Mesenchymal stem cell (in vitro differentiated cells and primary cell): ENCODE measurements around the gene HAL. TPM values are rescaled to one million over a fixed set of nuclear protein-coding genes. Genes with fewer than 3 reads are reported as not detected.
A peak's percentile ranks its signal among the peaks of the same experiment; 100 is the strongest.

Experiments used
- DNase-seq: peaks from one replicate; pipeline ENCODE4 v3.0.0-alpha.2; 2013
- H2AFZ ChIP-seq: one replicate; pipeline ENCODE4 v1.6.1; 2013; ENCODE audit warnings: low read depth, mild to moderate bottlenecking, control low read depth, inconsistent platforms, low read length, moderate library complexity
- H2AK5ac ChIP-seq: 2 replicates; pipeline ENCODE4 v1.6.1; 2013; ENCODE audit warnings: low read length, moderate library complexity, mild to moderate bottlenecking, inconsistent platforms; ENCODE audit not compliant: severe bottlenecking
- H2BK120ac ChIP-seq: one replicate; pipeline ENCODE4 v1.6.1; 2013; ENCODE audit warnings: low read depth, mild to moderate bottlenecking, inconsistent platforms, low read length, moderate library complexity
- H2BK12ac ChIP-seq, 2 experiments: one replicate each; pipeline ENCODE4 v1.6.1; 2013; ENCODE audit warnings: inconsistent platforms in 2 of 2, low read length in 2 of 2, mild to moderate bottlenecking in 2 of 2, moderate library complexity in 2 of 2, control low read depth in 1 of 2
- H2BK15ac ChIP-seq: one replicate; pipeline ENCODE4 v1.6.1; 2013; ENCODE audit warnings: mild to moderate bottlenecking, low read depth, inconsistent platforms; ENCODE audit not compliant: poor library complexity, severe bottlenecking
- H2BK5ac ChIP-seq: 2 replicates; pipeline ENCODE4 v1.6.1; 2013; ENCODE audit warnings: low read depth, mild to moderate bottlenecking, low read length, control low read depth, inconsistent platforms; ENCODE audit not compliant: poor library complexity, severe bottlenecking
- H3K14ac ChIP-seq, 2 experiments: one replicate each; pipeline ENCODE4 v1.6.1; 2013; ENCODE audit warnings: inconsistent platforms in 2 of 2, low read length in 2 of 2, control low read depth in 1 of 2, mild to moderate bottlenecking in 1 of 2, moderate library complexity in 1 of 2
- H3K18ac ChIP-seq, 2 experiments: one replicate each; pipeline ENCODE4 v1.6.1; 2013; ENCODE audit warnings: inconsistent platforms in 2 of 2, low read length in 2 of 2, control low read depth in 1 of 2, low read depth in 1 of 2, mild to moderate bottlenecking in 1 of 2
- H3K23ac ChIP-seq, 2 experiments: one replicate each; pipeline ENCODE4 v1.6.1; 2013; ENCODE audit warnings: inconsistent platforms in 2 of 2, low read length in 2 of 2, mild to moderate bottlenecking in 2 of 2, moderate library complexity in 2 of 2, control low read depth in 1 of 2
- H3K27ac ChIP-seq: 2 replicates; pipeline ENCODE4 v1.5.1; 2013; ENCODE audit warnings: mild to moderate bottlenecking, moderate library complexity, low read length, control low read depth, inconsistent platforms; ENCODE audit not compliant: poor library complexity, severe bottlenecking
- H3K27me3 ChIP-seq, 2 experiments: 2 replicates each; pipeline versions ENCODE4 v1.6.1 to v1.7.0; 2013; ENCODE audit warnings: low read length in 2 of 2, mild to moderate bottlenecking in 2 of 2, moderate library complexity in 2 of 2, control low read depth in 1 of 2, inconsistent platforms in 1 of 2; ENCODE audit not compliant: control insufficient read depth in 1 of 2, insufficient read depth in 1 of 2
- H3K36me3 ChIP-seq, 2 experiments: 2 replicates each; pipeline versions ENCODE4 v1.6.1 to v1.7.0; 2013; ENCODE audit warnings: low read length in 2 of 2, control low read depth in 1 of 2, inconsistent platforms in 1 of 2, low read depth in 1 of 2, mild to moderate bottlenecking in 1 of 2; ENCODE audit not compliant: insufficient read depth in 2 of 2, control insufficient read depth in 1 of 2
- H3K4ac ChIP-seq, 2 experiments: one replicate each; pipeline ENCODE4 v1.6.1; 2013; ENCODE audit warnings: inconsistent platforms in 2 of 2, low read length in 2 of 2, mild to moderate bottlenecking in 2 of 2, moderate library complexity in 2 of 2, control low read depth in 1 of 2, low read depth in 1 of 2
- H3K4me1 ChIP-seq: 2 replicates; pipeline ENCODE4 v1.6.1; 2013; ENCODE audit warnings: low read depth, low read length, control low read depth; ENCODE audit not compliant: control insufficient read depth, insufficient read depth
- H3K4me2 ChIP-seq: 2 replicates; pipeline ENCODE4 v1.6.1; 2013; ENCODE audit warnings: low read length, mild to moderate bottlenecking, inconsistent platforms; ENCODE audit not compliant: poor library complexity, severe bottlenecking
- H3K4me3 ChIP-seq, 2 experiments: 2 replicates each; pipeline versions ENCODE4 v1.5.1 to v1.7.0; 2013; ENCODE audit warnings: low read length in 2 of 2, mild to moderate bottlenecking in 2 of 2, control low read depth in 1 of 2, low read depth in 1 of 2; ENCODE audit not compliant: insufficient read depth in 1 of 2
- H3K79me1 ChIP-seq: replicated peaks from 2 replicates; pipeline ENCODE4 v1.6.1; 2013; ENCODE audit warnings: mild to moderate bottlenecking, control low read depth, low read length, inconsistent platforms; ENCODE audit not compliant: poor library complexity, severe bottlenecking
- H3K9ac ChIP-seq: 2 replicates; pipeline ENCODE4 v1.7.0; 2013; ENCODE audit warnings: mild to moderate bottlenecking, low read length, moderate library complexity
- H3K9me3 ChIP-seq: 2 replicates; pipeline ENCODE4 v1.7.0; 2013; ENCODE audit warnings: mild to moderate bottlenecking, low read length; ENCODE audit not compliant: control insufficient read depth
- H4K8ac ChIP-seq: one replicate; pipeline ENCODE4 v1.6.1; 2013; ENCODE audit warnings: inconsistent platforms, mild to moderate bottlenecking, low read length, moderate library complexity
- H4K91ac ChIP-seq: one replicate; pipeline ENCODE4 v1.6.1; 2013; ENCODE audit warnings: mild to moderate bottlenecking, low read length, inconsistent platforms
- WGBS: methylation state at CpG from one replicate; pipeline ENCODE4 v1.1.7; 2013; ENCODE audit warnings: mixed read lengths; 5-methylcytosine and 5-hydroxymethylcytosine counted together
- polyA plus RNA-seq, 2 experiments: library from polyadenylated mRNA; stranded (reverse); fragments of 200-250 nt; gene quantifications; one replicate each; pipeline ENCODE4 v1.2.3, GENCODE V29; 2013

Gene HAL
- polyA plus RNA-seq (2013, experiment 1 of 2), result 0.01 TPM
- 0.05 TPM for polyA plus RNA-seq (2013, experiment 2 of 2)

- peak within 1 kb of the TSS in 1 of 2 experiments; percentile 49 for H2BK12ac ChIP-seq
- H3K27me3 ChIP-seq, result peaks cover 0 to 15% of the 10 kb centered on the region in 2 experiments
- H3K18ac ChIP-seq, result peak within 1 kb of the TSS in 1 of 2 experiments; percentile 9
- no peak within 1 kb of the TSS for H2AFZ ChIP-seq
- 49% methylated on average over 6 of the region's 7 CpGs for WGBS
- no peak within 1 kb of the TSS for H4K91ac ChIP-seq
- no peak within 1 kb of the TSS for H3K4ac ChIP-seq
- H2BK120ac ChIP-seq, result no peak within 1 kb of the TSS
- no peak within 1 kb of the TSS for H3K27ac ChIP-seq
- no peak within 1 kb of the TSS for H4K8ac ChIP-seq
- H3K4me3 ChIP-seq, result no peak within 1 kb of the TSS
- peaks cover 5 to 20% of the 10 kb centered on the region in 2 experiments for H3K36me3 ChIP-seq
- peak; percentile 54 for DNase-seq
- H3K9ac ChIP-seq, result no peak within 1 kb of the TSS
- no peak within 1 kb of the TSS for H3K4me2 ChIP-seq
- H3K14ac ChIP-seq, result peak within 1 kb of the TSS in 1 of 2 experiments; percentile 41
- H2BK15ac ChIP-seq, result no peak within 1 kb of the TSS
- no peaks in the 10 kb centered on the region for H3K9me3 ChIP-seq
- H2AK5ac ChIP-seq, result no peak within 1 kb of the TSS
- H3K4me1 ChIP-seq, result no peaks in the 10 kb centered on the region
- no peak within 1 kb of the TSS for H2BK5ac ChIP-seq
- H3K23ac ChIP-seq, result no peak within 1 kb of the TSS
- H3K79me1 ChIP-seq, result no peaks in the 10 kb centered on the region
Measured at GRCh38 chr12:95996034-95996658, at the start of gene HAL. Gene HAL (minus strand): TSS chr12:95996344. CDS start chr12:95995910, 434 bp downstream.

- H3K4me2 ChIP-seq, result no peak overlapping the region
- H4K8ac ChIP-seq, result no peak overlapping the region
- H3K23ac ChIP-seq, result no peak overlapping the region
- no peak overlapping the region for H2BK5ac ChIP-seq
- no peaks in the 10 kb centered on the region for H3K9me3 ChIP-seq
- DNase-seq, result no peak
- H2AFZ ChIP-seq, result no peak overlapping the region
- no peaks in the 10 kb centered on the region for H3K36me3 ChIP-seq
- H2BK12ac ChIP-seq, result no peak overlapping the region
- H4K91ac ChIP-seq, result no peak overlapping the region
- peak overlapping the region; percentile 85 for H2BK15ac ChIP-seq
- WGBS, result 92% methylated on average over 7 of the region's 7 CpGs
- H3K4ac ChIP-seq, result no peak overlapping the region
- H3K27me3 ChIP-seq, result no peaks in the 10 kb centered on the region
- H3K18ac ChIP-seq, result no peak overlapping the region
- H3K79me1 ChIP-seq, result no peaks in the 10 kb centered on the region
- no peak overlapping the region for H3K4me3 ChIP-seq
- H3K4me1 ChIP-seq, result peaks cover 8% of the 10 kb centered on the region
- no peak overlapping the region for H2BK120ac ChIP-seq
- H3K9ac ChIP-seq, result no peak overlapping the region
- H2AK5ac ChIP-seq, result no peak overlapping the region
- H3K27ac ChIP-seq, result no peak overlapping the region
- no peak overlapping the region for H3K14ac ChIP-seq
Measured at GRCh38 chr12:96045566-96045965, 49.4 kb upstream of the HAL start.

- no peaks in the 10 kb centered on the region for H3K27me3 ChIP-seq
- H2BK120ac ChIP-seq, result no peak overlapping the region
- peak overlapping the region; percentile 49 for H2AFZ ChIP-seq
- no peak overlapping the region for H3K9ac ChIP-seq
- H3K18ac ChIP-seq, result peak overlapping the region in 1 of 2 experiments; percentile 38
- no peak overlapping the region for H3K4me2 ChIP-seq
- no peak overlapping the region for H2BK5ac ChIP-seq
- peak overlapping the region in 1 of 2 experiments; percentile 10 for H2BK12ac ChIP-seq
- no peak overlapping the region for H2AK5ac ChIP-seq
- H3K27ac ChIP-seq, result no peak overlapping the region
- H3K4me3 ChIP-seq, result no peak overlapping the region
- peak overlapping the region in 1 of 2 experiments; percentile 35 for H3K14ac ChIP-seq
- H3K36me3 ChIP-seq, result no peaks in the 10 kb centered on the region
- H3K79me1 ChIP-seq, result no peaks in the 10 kb centered on the region
- peaks cover 8% of the 10 kb centered on the region for H3K4me1 ChIP-seq
- H3K4ac ChIP-seq, result peak overlapping the region in 1 of 2 experiments; percentile 72
- DNase-seq, result no peak
- H3K9me3 ChIP-seq, result no peaks in the 10 kb centered on the region
- H3K23ac ChIP-seq, result no peak overlapping the region
- no peak overlapping the region for H4K91ac ChIP-seq
- no peak overlapping the region for H2BK15ac ChIP-seq
- H4K8ac ChIP-seq, result no peak overlapping the region
- 98% methylated on average over 2 of the region's 2 CpGs for WGBS
Measured at GRCh38 chr12:96044943-96045290, 48.8 kb upstream of the HAL start.

GRCh38 chr12:96044017-96044942 lies 48.1 kb upstream of the HAL start:
- Histone ChIP-seq H2BK15ac (no peak overlapping the region), H4K91ac (no peak overlapping the region), H3K36me3 (no peaks in the 10 kb centered on the region)

More at GRCh38 chr12:96044017-96044942, 48.1 kb upstream of the HAL start:
- H2BK5ac ChIP-seq, result no peak overlapping the region
- H3K14ac ChIP-seq, result peak overlapping the region in 1 of 2 experiments; percentile 35
- WGBS, result 54% methylated on average over 10 of the region's 10 CpGs
- peak overlapping the region in 1 of 2 experiments; percentile 72 for H3K4ac ChIP-seq
- no peaks in the 10 kb centered on the region for H3K27me3 ChIP-seq
- peak overlapping the region; percentile 49 for H2AFZ ChIP-seq
- no peak overlapping the region for H3K4me2 ChIP-seq
- no peak overlapping the region for H2AK5ac ChIP-seq
- no peaks in the 10 kb centered on the region for H3K79me1 ChIP-seq
- H2BK120ac ChIP-seq, result no peak overlapping the region
- no peaks in the 10 kb centered on the region for H3K9me3 ChIP-seq
- peak overlapping the region in 1 of 2 experiments; percentile 7 for H3K4me3 ChIP-seq
- H3K4me1 ChIP-seq, result peaks cover 8% of the 10 kb centered on the region
- peak overlapping the region in 1 of 2 experiments; percentile 38 for H3K18ac ChIP-seq
- no peak overlapping the region for H4K8ac ChIP-seq
- no peak overlapping the region for H3K23ac ChIP-seq
- peak; percentile 75 for DNase-seq
- H3K9ac ChIP-seq, result no peak overlapping the region
- H2BK12ac ChIP-seq, result peak overlapping the region in 1 of 2 experiments; percentile 10
- no peak overlapping the region for H3K27ac ChIP-seq
